Pancreas (tissue), 10 donors: ENCODE data around the gene OR2L3. TPM values are rescaled to one million over a fixed set of nuclear protein-coding genes. Genes with fewer than 3 reads are reported as not detected.

ENCODE experiments used
- ATAC-seq, 4 donors: fragments of 200-7000 bp; cut with Tn5 transposase; one replicate each; pipeline versions ENCODE4 v1.8.0 to v1.9.1; 2020; ENCODE audit warnings: mild to moderate bottlenecking in 4 of 4, moderate library complexity in 4 of 4
- DNase-seq, 6 donors: peaks; one replicate each; pipeline ENCODE4 v3.0.0-alpha.2; 2020
- FAIRE-seq: peaks from 2 replicates; lab custom pipeline; 2012; peaks lifted over from hg19 to GRCh38; lab: Jason Lieb, UNC
- H3K27ac ChIP-seq, 4 donors: fragments of 200-600 bp; sonication (generic); 1 replicate in 3 of 4; 2 replicates in 1 of 4; pipeline versions ENCODE4 v1.5.0 to v1.8.0; 2020
- H3K27me3 ChIP-seq, 4 donors: fragments of 200-600 bp; one replicate each; pipeline ENCODE4 v1.8.0; 2021
- H3K36me3 ChIP-seq, 3 donors: fragments of 200-600 bp; sonication (generic) in 1 of 3; one replicate each; pipeline versions ENCODE4 v1.5.0 to v1.8.0; 2020 to 2021
- H3K4me1 ChIP-seq, 3 donors: fragments of 200-600 bp; one replicate each; pipeline ENCODE4 v1.8.0; 2021
- H3K4me3 ChIP-seq, 4 donors: fragments of 200-600 bp; sonication (generic) in 2 of 4; one replicate each; pipeline versions ENCODE4 v1.5.0 to v1.8.0; 2020 to 2021
- H3K9me3 ChIP-seq, 4 donors: fragments of 200-600 bp; one replicate each; pipeline ENCODE4 v1.8.0; 2021
- WGBS, 2 donors: extraction: QIAGEN DNeasy Blood & Tissue Kit; methylation state at CpG; one replicate each; pipeline ENCODE4 v1.1.7; 2013; 5-methylcytosine and 5-hydroxymethylcytosine counted together
- intact Hi-C, 3 donors: fragments of 100-400 bp; cut with DNase I; formaldehyde crosslinking; loops; one replicate each; pipeline versions ENCODE4 v1.11.1 to v1.14.2; 2022
- polyA plus RNA-seq, 2 donors: library from polyadenylated mRNA; stranded (reverse); fragments of 200-250 nt; gene quantifications; one replicate each; pipeline ENCODE4 v1.2.3, GENCODE V29; 2013
- total RNA-seq, 6 donors: library from RNA; stranded (reverse); fragmentation: NEBNext Ultra II Directional in 4 of 6; extraction: Animal tissue kit (Norgen Biotek cat#: 25700) in 4 of 6; gene quantifications; one replicate each; pipeline versions ENCODE4 v1.2.1 to v1.2.4, GENCODE V29; 2021 to 2023
- TF ChIP-seq, protein P1 (sequence below), 4 donors: fragments of 200-600 bp; sonication (generic) in 3 of 4; IDR thresholded peaks; one replicate each; pipeline versions ENCODE4 v1.5.0 to v1.8.0; 2021; ENCODE audit warnings: antibody characterized with exemption in 4 of 4
- donor health status: healthy with polysubstance abuse.
- donor health status: DM: no; HTN: no; CAD: no; lungs with moderate emphysema.
- donor health status: DM: no; HTN: no; CAD: no.
- donor health status: control.
- donor health status: control.
- donor health status: Bipolar disorder and iron deficiency.
- donor health status: DM: yes; HTN: yes; CAD: no.
- donor health status: DM: no; HTN: no; CAD: no.
- donor health status: DM: no; HTN: no; CAD: no.
- donor health status: DM: yes; HTN: yes; CAD: no.

Gene OR2L3
- total and polyA plus RNA-seq, 8 donors, result not detected

DNA sequence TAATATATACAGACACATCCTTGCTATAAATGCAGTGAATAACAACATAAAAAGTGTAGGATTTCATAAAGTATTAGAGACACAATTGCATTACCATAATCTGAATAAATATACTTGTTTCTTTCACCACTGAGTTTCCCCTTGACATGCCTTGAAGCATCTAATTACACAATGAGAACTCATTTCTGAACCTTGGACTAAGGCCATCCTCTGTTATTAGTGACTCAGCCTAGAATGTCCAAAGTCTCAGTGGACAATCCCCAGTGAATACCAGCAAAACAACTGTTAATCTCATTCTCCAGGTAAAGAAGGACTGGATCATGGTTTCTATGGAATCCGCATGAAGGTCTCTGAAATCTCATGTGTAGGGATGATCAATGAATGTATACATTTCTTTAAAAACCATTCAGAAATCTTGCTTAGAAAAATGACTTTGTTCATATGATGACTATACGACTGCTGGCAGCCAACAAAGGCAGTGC is 33.4 kb upstream of the OR2L3 start, which contains the start of gene OR2L5:
OR2L5 (plus strand) TSS at position 432 of the 482 bp plus-strand sequence. CDS start 8,288 bp downstream, outside the sequence.
- Histone ChIP-seq H3K4me3 (no peak within 1 kb of the TSS), H3K36me3 (no peaks in the 10 kb centered on the region), H3K27me3 (no peaks in the 10 kb centered on the region), H3K9me3 (no peaks in the 10 kb centered on the region), H3K4me1 (no peaks in the 10 kb centered on the region), H3K27ac (no peak within 1 kb of the TSS)
- WGBS, 2 donors, result 62 to 77% methylated on average over 2 of the region's 2 CpGs
- FAIRE-seq (no peak), DNase-seq (no peak), ATAC-seq (no peak)
- TF ChIP-seq, protein P1, sequence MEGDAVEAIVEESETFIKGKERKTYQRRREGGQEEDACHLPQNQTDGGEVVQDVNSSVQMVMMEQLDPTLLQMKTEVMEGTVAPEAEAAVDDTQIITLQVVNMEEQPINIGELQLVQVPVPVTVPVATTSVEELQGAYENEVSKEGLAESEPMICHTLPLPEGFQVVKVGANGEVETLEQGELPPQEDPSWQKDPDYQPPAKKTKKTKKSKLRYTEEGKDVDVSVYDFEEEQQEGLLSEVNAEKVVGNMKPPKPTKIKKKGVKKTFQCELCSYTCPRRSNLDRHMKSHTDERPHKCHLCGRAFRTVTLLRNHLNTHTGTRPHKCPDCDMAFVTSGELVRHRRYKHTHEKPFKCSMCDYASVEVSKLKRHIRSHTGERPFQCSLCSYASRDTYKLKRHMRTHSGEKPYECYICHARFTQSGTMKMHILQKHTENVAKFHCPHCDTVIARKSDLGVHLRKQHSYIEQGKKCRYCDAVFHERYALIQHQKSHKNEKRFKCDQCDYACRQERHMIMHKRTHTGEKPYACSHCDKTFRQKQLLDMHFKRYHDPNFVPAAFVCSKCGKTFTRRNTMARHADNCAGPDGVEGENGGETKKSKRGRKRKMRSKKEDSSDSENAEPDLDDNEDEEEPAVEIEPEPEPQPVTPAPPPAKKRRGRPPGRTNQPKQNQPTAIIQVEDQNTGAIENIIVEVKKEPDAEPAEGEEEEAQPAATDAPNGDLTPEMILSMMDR (IDR thresholded peaks at IDR 0.05), result no peak
- intact Hi-C loops, result no loop called here

DNA sequence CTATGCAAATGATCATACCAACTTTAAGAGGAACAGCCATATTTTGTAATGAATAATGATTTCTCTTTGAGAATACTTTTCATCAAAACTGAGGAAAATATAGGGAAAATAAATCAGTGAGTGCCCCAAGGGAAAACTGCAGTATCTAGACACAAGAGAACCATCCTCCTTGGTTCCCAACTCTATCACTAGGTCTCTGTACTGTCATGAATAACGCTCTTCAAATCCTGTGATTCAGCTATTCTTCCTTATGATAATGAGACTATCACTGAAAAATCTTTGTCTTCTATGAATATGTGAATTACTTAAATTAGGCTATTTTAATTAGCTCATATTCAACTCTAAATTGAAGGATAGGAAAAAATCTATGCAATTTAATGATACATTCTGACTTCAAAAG is 30.8 kb upstream of the OR2L3 start:
- no peak for FAIRE-seq
- intact Hi-C loops, result no loop called here
- WGBS, 2 donors, result 36 to 62% methylated on average over 1 of the region's 1 CpG

DNA sequence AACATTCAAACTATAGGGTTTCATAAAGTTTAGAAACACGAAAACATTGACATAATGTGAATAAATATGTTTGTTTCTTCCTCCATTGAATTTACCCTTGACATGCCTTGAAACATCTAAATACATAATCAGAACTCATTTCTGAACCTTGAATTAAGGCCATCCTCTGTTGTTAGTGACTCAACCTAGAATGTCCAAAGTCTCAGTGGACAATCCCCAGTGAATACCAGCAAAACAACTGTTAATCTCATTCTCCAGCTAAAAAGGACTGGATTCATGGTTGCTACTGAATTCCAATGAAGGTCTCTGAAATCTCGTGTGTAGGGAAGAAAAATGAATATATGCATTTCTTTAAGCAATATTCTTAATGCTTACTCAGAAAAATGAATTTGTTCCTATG is 16.9 kb upstream of the OR2L3 start, which contains the start of gene OR2L2:
OR2L2 (plus strand) TSS at position 301 of the 400 bp plus-strand sequence. CDS start 8,198 bp downstream, outside the sequence.
- intact Hi-C loops, result no loop called here
- Histone ChIP-seq H3K27me3 (no peaks in the 10 kb centered on the region), H3K27ac (no peak within 1 kb of the TSS), H3K36me3 (no peaks in the 10 kb centered on the region), H3K4me1 (no peaks in the 10 kb centered on the region), H3K9me3 (no peaks in the 10 kb centered on the region), H3K4me3 (no peak within 1 kb of the TSS)
- no peak for DNase-seq
- WGBS, 2 donors, result 12 to 28% methylated on average over 2 of the region's 2 CpGs
- TF ChIP-seq, protein P1 (IDR thresholded peaks at IDR 0.05), result no peak
- ATAC-seq, result no peak
- no peak for FAIRE-seq

More for the DNA sequence above, 30.8 kb upstream of the OR2L3 start:
- Histone ChIP-seq H3K36me3 (no peaks in the 10 kb centered on the region), H3K9me3 (no peaks in the 10 kb centered on the region), H3K4me1 (no peaks in the 10 kb centered on the region), H3K4me3 (no peak overlapping the region), H3K27me3 (no peaks in the 10 kb centered on the region), H3K27ac (no peak overlapping the region)
- TF ChIP-seq, protein P1 (IDR thresholded peaks at IDR 0.05), result no peak
- no peak for ATAC-seq
- no peak for DNase-seq

DNA sequence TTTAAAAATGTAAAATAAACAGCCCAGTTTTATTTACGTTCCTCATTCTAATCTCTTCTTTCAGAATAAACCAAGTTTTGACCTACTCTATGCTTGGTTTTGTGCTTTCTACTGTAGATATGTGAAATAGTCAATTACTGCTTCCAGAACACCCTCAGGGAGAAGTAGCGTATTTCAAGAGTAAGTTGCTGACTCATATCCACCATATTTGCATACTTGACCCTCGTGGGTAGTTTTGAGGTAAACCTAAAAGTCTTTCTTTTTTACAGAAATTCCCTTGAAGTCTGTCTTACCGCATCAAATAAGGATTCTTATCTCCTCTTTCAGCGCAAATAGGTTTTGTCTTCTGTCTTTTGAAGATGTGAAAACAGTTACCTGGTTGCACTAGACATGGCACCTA is 1.4 kb upstream of the OR2L3 start:
- H3K4me1 ChIP-seq, result no peaks in the 10 kb centered on the region
- WGBS, 2 donors, result 50 to 63% methylated on average over 5 of the region's 5 CpGs
- no peaks in the 10 kb centered on the region for H3K9me3 ChIP-seq
- intact Hi-C loops, result no loop called here
- TF ChIP-seq, protein P1 (IDR thresholded peaks at IDR 0.05), result no peak
- no peaks in the 10 kb centered on the region for H3K27me3 ChIP-seq
- FAIRE-seq (no peak), ATAC-seq (no peak), DNase-seq (no peak)
- no peak overlapping the region for H3K27ac ChIP-seq
- H3K36me3 ChIP-seq, result no peaks in the 10 kb centered on the region
- no peak overlapping the region for H3K4me3 ChIP-seq

DNA sequence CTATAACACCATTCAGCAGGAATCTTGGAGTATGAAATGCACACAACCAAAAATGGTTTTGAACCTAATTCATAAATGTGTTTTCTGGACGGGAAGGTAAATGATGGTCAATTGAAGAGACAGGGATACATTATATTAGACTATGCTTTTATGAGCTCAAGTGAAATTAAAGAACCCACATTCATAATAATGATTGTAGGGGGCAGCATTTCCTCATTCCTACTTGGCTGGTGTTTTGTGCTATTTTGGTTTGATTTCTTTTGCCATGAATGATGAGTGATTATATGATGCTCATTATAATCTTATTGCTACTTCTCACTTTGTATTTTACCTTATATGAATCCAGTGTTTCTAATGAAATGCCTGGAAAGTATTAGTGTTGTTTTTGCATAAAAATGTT is 372 bp downstream of the OR2L3 start:
- Histone ChIP-seq H3K27me3 (no peaks in the 10 kb centered on the region), H3K27ac (no peak overlapping the region), H3K9me3 (no peaks in the 10 kb centered on the region), H3K4me3 (no peak overlapping the region), H3K36me3 (no peaks in the 10 kb centered on the region), H3K4me1 (no peaks in the 10 kb centered on the region)
- no peak for ATAC-seq
- intact Hi-C loops, result no loop called here
- WGBS, 2 donors, result 22 to 33% methylated on average over 1 of the region's 1 CpG
- no peak for DNase-seq
- no peak for FAIRE-seq
- TF ChIP-seq, protein P1 (IDR thresholded peaks at IDR 0.05), result no peak
